BJ (cell line): ENCODE data around the gene CUL4A. TPM values are rescaled to one million over a fixed set of nuclear protein-coding genes. Genes with fewer than 3 reads are reported as not detected.

Source experiments
- CTCF ChIA-PET: fragments of 350-600 bp; formaldehyde crosslinking; extraction: SDS; loops from one replicate; lab custom pipeline; 2021; ENCODE audit warnings: antibody characterized with exemption, inconsistent platforms; lab: Yijun Ruan, JAX
- POLR2A ChIA-PET: fragments of 300-600 bp; sonication (Branson Sonifier 250); formaldehyde crosslinking; extraction: SDS; loops from one replicate; lab custom pipeline; 2021; ENCODE audit warnings: antibody characterized with exemption; lab: Charles Lee
- DNase-seq: peaks from one replicate; pipeline ENCODE4 v3.0.0-alpha.2; 2011; ENCODE audit warnings: low read depth
- H3K27me3 ChIP-seq: 2 replicates; pipeline ENCODE4 v1.6.0; 2011; ENCODE audit warnings: low read length; ENCODE audit not compliant: control insufficient read depth, insufficient read depth
- H3K36me3 ChIP-seq: 2 replicates; pipeline ENCODE4 v1.5.1; 2011; ENCODE audit warnings: low read length; ENCODE audit not compliant: control insufficient read depth, insufficient read depth
- H3K4me3 ChIP-seq: 2 replicates; pipeline ENCODE4 v1.5.1; 2011; ENCODE audit warnings: low read depth, mild to moderate bottlenecking, control low read depth, low read length
- CTCF ChIP-seq: IDR thresholded peaks from 2 replicates; pipeline ENCODE4 v1.5.1; 2011; ENCODE audit warnings: low read depth, mild to moderate bottlenecking, control low read depth, inconsistent platforms, low read length, moderate library complexity; ENCODE audit not compliant: insufficient read depth
- polyA plus RNA-seq: library from polyadenylated mRNA; depleted of rRNA; stranded (reverse); fragments of >200 nt; gene quantifications from 2 replicates; pipeline ENCODE4 v1.2.3, GENCODE V29; 2011

CUL4A gene
- polyA plus RNA-seq, 1 experiment = 67.1 TPM

- H3K36me3 ChIP-seq = peaks cover 22% of the 10 kb centered on the region
- CTCF ChIA-PET = interaction anchor here (0.6 kb wide), 1 partner anchor 200 kb away, joined by 3 read pairs; no protein-coding TSS in a partner anchor
- no peak for TF ChIP-seq CTCF
Observed at GRCh38 chr13:113229791-113230190, 20.4 kb downstream of the CUL4A start.

GRCh38 chr13:113231306-113232207 is 22.1 kb downstream of the CUL4A start:
- ChIA-PET POLR2A (no interaction called here), CTCF (interaction anchor here (0.6 kb wide), 1 partner anchor 10 kb away, joined by 4 read pairs; no protein-coding TSS in a partner anchor)
- no peak overlapping the region for H3K4me3 ChIP-seq
- no peaks in the 10 kb centered on the region for H3K27me3 ChIP-seq
- TF ChIP-seq CTCF = no peak
- DNase-seq = no peak
- peaks cover 17% of the 10 kb centered on the region for H3K36me3 ChIP-seq

More at GRCh38 chr13:113229791-113230190, 20.4 kb downstream of the CUL4A start:
- POLR2A ChIA-PET = no interaction called here
- no peak overlapping the region for H3K4me3 ChIP-seq
- H3K27me3 ChIP-seq = no peaks in the 10 kb centered on the region
- DNase-seq = no peak

- no peak for TF ChIP-seq CTCF
- DNase-seq = no peak
- no peaks in the 10 kb centered on the region for H3K27me3 ChIP-seq
- ChIA-PET CTCF (no interaction called here), POLR2A (no interaction called here)
- peaks cover 15% of the 10 kb centered on the region for H3K36me3 ChIP-seq
- H3K4me3 ChIP-seq = no peak overlapping the region
Observed at GRCh38 chr13:113232208-113233003, 23.0 kb downstream of the CUL4A start.

DNA sequence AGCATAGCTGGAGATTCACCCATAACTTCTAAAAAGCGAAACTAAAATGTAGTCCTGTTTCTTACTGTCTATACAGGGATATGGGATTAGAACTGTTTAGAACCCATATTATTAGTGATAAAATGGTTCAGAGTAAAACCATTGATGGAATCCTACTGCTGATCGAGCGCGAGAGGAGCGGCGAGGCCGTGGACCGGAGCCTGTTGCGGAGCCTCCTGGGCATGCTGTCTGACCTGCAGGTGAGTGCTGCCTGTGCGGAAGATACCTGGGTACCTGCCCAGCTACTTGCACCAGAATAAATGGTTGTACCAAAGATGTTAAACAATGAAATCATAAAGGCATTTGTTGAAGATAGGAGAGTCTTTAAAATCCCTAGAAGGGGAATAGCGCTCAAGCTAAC is 23.7 kb downstream of the CUL4A start:
- H3K36me3 ChIP-seq = peaks cover 14% of the 10 kb centered on the region
- DNase-seq = no peak
- H3K27me3 ChIP-seq = no peaks in the 10 kb centered on the region
- no peak for TF ChIP-seq CTCF
- POLR2A ChIA-PET = no interaction called here
- H3K4me3 ChIP-seq = no peak overlapping the region
- CTCF ChIA-PET = no interaction called here

- no peak for DNase-seq
- ChIA-PET POLR2A (no interaction called here), CTCF (interaction anchor here (0.6 to 1.2 kb wide), 8 partner anchors 10 to 203 kb away, joined by 3 to 5 read pairs (median 4); no protein-coding TSS in a partner anchor)
- TF ChIP-seq CTCF = 0 out of 2 replicates have a peak, but pooled peaks have one; percentile 15
- Histone ChIP-seq H3K27me3 (no peaks in the 10 kb centered on the region), H3K4me3 (no peak overlapping the region), H3K36me3 (peaks cover 13% of the 10 kb centered on the region)
Observed at GRCh38 chr13:113238536-113238935, 29.1 kb downstream of the CUL4A start.
